Coronary artery (tissue), 2 donors: ENCODE results near the gene ZSCAN5A.

Source experiments
- DNase-seq: peaks from one replicate; pipeline ENCODE4 v3.0.0-alpha.2; 2017; ENCODE audit warnings: low spot score
- H3K27ac ChIP-seq, 2 donors: fragments of 200-600 bp; sonication (generic); one replicate each; pipeline ENCODE4 v1.5.1; 2016 to 2019
- H3K4me3 ChIP-seq: fragments of 200-600 bp; sonication (generic); 2 replicates; pipeline ENCODE4 v1.5.1; 2016; ENCODE audit warnings: mild to moderate bottlenecking, moderate library complexity
- CTCF ChIP-seq: fragments of 200-600 bp; sonication (generic); IDR thresholded peaks from one replicate; pipeline ENCODE4 v1.5.1; 2019; ENCODE audit warnings: antibody characterized with exemption

Gene ZSCAN5A

GRCh38 chr19:56304243-56304642 is 10.4 kb downstream of the ZSCAN5A start:
- no peak for DNase-seq
- TF ChIP-seq CTCF, result no peak
- Histone ChIP-seq H3K4me3 (no peak overlapping the region), H3K27ac (no peak overlapping the region)

- no peak overlapping the region for H3K4me3 ChIP-seq
- no peak for DNase-seq
- no peak overlapping the region for H3K27ac ChIP-seq
- TF ChIP-seq CTCF, result no peak
These were observed 12.6 kb downstream of the ZSCAN5A start for GRCh38 chr19:56301886-56302620.

- no peak for TF ChIP-seq CTCF
- DNase-seq, result no peak
- H3K4me3 ChIP-seq, result no peak overlapping the region
- H3K27ac ChIP-seq, result no peak overlapping the region
These were observed 13.5 kb downstream of the ZSCAN5A start for GRCh38 chr19:56301155-56301554.

GRCh38 chr19:56299688-56300087 is 15.0 kb downstream of the ZSCAN5A start:
- Histone ChIP-seq H3K4me3 (no peak overlapping the region), H3K27ac (no peak overlapping the region)
- DNase-seq, result no peak
- no peak for TF ChIP-seq CTCF

- no peak overlapping the region for H3K4me3 ChIP-seq
- no peak for DNase-seq
- H3K27ac ChIP-seq, result no peak overlapping the region
- no peak for TF ChIP-seq CTCF
These were observed 17.6 kb downstream of the ZSCAN5A start for GRCh38 chr19:56297010-56297409.

- DNase-seq, result no peak
- H3K4me3 ChIP-seq, result no peak overlapping the region
- no peak for TF ChIP-seq CTCF
- H3K27ac ChIP-seq, result no peak overlapping the region
These were observed 18.8 kb downstream of the ZSCAN5A start for GRCh38 chr19:56295531-56296455.
